Thyroid gland (tissue), 4 donors: ENCODE results near the gene CDH18.

Experiments used
- POLR2A ChIP-seq, 2 donors: fragments of 450-650 bp; IDR thresholded peaks; one replicate each; pipeline ENCODE4 v1.6.1; 2017; ENCODE audit warnings: antibody characterized with exemption in 2 of 2, mild to moderate bottlenecking in 2 of 2, moderate library complexity in 1 of 2
- TF ChIP-seq, protein P1 (sequence below), 6 experiments: fragments of 200-600 bp in 3 of 6; fragments of 450-650 bp in 3 of 6; sonication (generic) in 3 of 6; IDR thresholded peaks; one replicate each; pipeline ENCODE4 v1.5.1; 2016 to 2019; ENCODE audit warnings: antibody characterized with exemption in 6 of 6, mild to moderate bottlenecking in 2 of 6, inconsistent platforms in 1 of 6, moderate library complexity in 1 of 6

DNA sequence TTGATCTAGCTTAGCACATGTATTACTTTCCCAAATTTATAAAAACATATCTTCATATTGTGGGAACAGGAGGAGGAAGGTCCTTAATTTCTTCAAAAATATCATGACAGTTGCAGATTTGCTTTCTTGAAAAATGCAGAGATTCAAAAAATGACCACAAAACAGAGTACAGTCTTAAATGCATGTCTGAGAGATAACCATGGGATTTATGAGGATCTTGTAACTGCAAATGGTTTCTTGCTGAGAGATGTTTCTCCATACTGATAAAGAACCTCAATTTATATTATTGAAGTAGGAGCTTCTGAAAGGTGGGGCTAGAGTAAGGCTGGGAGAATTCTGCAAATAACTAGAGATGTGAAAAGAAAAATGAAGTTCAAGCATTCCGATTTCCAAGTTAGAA lies 83.2 kb downstream of the CDH18 start:
- TF ChIP-seq, protein P1, sequence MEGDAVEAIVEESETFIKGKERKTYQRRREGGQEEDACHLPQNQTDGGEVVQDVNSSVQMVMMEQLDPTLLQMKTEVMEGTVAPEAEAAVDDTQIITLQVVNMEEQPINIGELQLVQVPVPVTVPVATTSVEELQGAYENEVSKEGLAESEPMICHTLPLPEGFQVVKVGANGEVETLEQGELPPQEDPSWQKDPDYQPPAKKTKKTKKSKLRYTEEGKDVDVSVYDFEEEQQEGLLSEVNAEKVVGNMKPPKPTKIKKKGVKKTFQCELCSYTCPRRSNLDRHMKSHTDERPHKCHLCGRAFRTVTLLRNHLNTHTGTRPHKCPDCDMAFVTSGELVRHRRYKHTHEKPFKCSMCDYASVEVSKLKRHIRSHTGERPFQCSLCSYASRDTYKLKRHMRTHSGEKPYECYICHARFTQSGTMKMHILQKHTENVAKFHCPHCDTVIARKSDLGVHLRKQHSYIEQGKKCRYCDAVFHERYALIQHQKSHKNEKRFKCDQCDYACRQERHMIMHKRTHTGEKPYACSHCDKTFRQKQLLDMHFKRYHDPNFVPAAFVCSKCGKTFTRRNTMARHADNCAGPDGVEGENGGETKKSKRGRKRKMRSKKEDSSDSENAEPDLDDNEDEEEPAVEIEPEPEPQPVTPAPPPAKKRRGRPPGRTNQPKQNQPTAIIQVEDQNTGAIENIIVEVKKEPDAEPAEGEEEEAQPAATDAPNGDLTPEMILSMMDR (IDR thresholded peaks at IDR 0.05) = no peak
- no peak for TF ChIP-seq POLR2A (IDR thresholded peaks at IDR 0.05)
